HCT116 (cell line): ENCODE data around the gene CREB3L1.

Experiments
- EGR1 ChIP-seq: IDR thresholded peaks from 2 replicates; pipeline ENCODE4 v1.6.1; 2012; ENCODE audit warnings: low read depth
- EZH2phosphoT487 ChIP-seq: fragments of 200-600 bp; IDR thresholded peaks from 2 replicates; pipeline ENCODE4 v1.6.1; 2018; ENCODE audit warnings: antibody characterized with exemption, borderline replicate concordance
- FOSL1 ChIP-seq: IDR thresholded peaks from 2 replicates; pipeline ENCODE4 v1.6.1; 2012; ENCODE audit warnings: low read depth
- POLR2A ChIP-seq: IDR thresholded peaks from 2 replicates; pipeline ENCODE4 v1.7.0; 2011; ENCODE audit warnings: borderline replicate concordance; ENCODE audit not compliant: insufficient read depth, insufficient read length; ENCODE audit errors: extremely low read depth
- POLR2AphosphoS5 ChIP-seq: IDR thresholded peaks from 2 replicates; pipeline ENCODE4 v1.6.1; 2011; ENCODE audit warnings: mild to moderate bottlenecking, low read depth, low read length, moderate library complexity
- RAD21 ChIP-seq: IDR thresholded peaks from 2 replicates; pipeline ENCODE4 v1.6.1; 2012; ENCODE audit warnings: low read depth, mild to moderate bottlenecking
- SIN3A ChIP-seq: IDR thresholded peaks from 2 replicates; pipeline ENCODE4 v1.6.1; 2012; ENCODE audit warnings: low read depth
- SP1 ChIP-seq: IDR thresholded peaks from 2 replicates; pipeline ENCODE4 v1.6.1; 2012; ENCODE audit warnings: low read depth
- SRF ChIP-seq: IDR thresholded peaks from 2 replicates; pipeline ENCODE4 v1.6.1; 2012; ENCODE audit warnings: low read depth
- TCF7L2 ChIP-seq: IDR thresholded peaks from 2 replicates; pipeline ENCODE4 v1.7.0; 2011; ENCODE audit warnings: borderline replicate concordance, inconsistent platforms; ENCODE audit not compliant: insufficient read depth, insufficient read length; ENCODE audit errors: extremely low read depth
- ZNF274 ChIP-seq: fragments of 200-500 bp; sonication (Bioruptor generic); IDR thresholded peaks from 2 replicates; pipeline ENCODE4 v1.6.1; 2014; ENCODE audit warnings: mild to moderate bottlenecking, low read depth, low read length, inconsistent platforms
- TF ChIP-seq, protein P1 (sequence below), 3 experiments: fragments of 200-600 bp in 1 of 3; sonication (generic) in 1 of 3; IDR thresholded peaks in 2 of 3; conservative IDR thresholded peaks in 1 of 3; 2 replicates each; pipeline ENCODE4 v1.5.1; 2012 to 2017; ENCODE audit warnings: low read depth in 2 of 3, low read length in 2 of 3, antibody characterized with exemption in 1 of 3, borderline replicate concordance in 1 of 3, control low read depth in 1 of 3, mild to moderate bottlenecking in 1 of 3, mixed read lengths in 1 of 3, mixed run types in 1 of 3, moderate library complexity in 1 of 3; ENCODE audit not compliant: insufficient read depth in 1 of 3
- TF ChIP-seq, protein P2 (sequence below): IDR thresholded peaks from 2 replicates; pipeline ENCODE4 v1.6.1; 2012
- TF ChIP-seq, protein P3 (sequence below): IDR thresholded peaks from 2 replicates; pipeline ENCODE4 v1.6.1; 2012

DNA sequence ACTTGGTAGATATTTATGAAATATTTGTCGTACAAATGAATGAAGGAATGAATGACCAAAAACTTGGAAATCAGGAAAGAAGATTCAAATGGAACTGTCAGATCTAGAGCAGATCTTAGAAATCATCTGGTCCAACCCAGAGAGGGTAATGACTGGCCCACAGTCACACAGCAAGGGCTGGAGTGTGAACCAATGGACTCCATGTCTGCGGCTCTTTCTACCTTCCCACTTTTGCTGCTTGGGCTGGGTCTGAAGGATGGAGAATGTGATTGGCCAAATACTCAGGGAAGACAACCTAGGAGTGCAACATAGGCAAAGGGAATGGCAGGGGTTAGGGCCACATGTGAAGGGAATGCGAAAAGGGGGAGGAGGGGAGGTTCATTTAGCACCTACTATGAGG is 64.0 kb downstream of the CREB3L1 start:
- no peak for TF ChIP-seq POLR2A
- no peak for TF ChIP-seq SRF
- TF ChIP-seq, protein P1, sequence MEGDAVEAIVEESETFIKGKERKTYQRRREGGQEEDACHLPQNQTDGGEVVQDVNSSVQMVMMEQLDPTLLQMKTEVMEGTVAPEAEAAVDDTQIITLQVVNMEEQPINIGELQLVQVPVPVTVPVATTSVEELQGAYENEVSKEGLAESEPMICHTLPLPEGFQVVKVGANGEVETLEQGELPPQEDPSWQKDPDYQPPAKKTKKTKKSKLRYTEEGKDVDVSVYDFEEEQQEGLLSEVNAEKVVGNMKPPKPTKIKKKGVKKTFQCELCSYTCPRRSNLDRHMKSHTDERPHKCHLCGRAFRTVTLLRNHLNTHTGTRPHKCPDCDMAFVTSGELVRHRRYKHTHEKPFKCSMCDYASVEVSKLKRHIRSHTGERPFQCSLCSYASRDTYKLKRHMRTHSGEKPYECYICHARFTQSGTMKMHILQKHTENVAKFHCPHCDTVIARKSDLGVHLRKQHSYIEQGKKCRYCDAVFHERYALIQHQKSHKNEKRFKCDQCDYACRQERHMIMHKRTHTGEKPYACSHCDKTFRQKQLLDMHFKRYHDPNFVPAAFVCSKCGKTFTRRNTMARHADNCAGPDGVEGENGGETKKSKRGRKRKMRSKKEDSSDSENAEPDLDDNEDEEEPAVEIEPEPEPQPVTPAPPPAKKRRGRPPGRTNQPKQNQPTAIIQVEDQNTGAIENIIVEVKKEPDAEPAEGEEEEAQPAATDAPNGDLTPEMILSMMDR (IDR thresholded peaks at IDR 0.05 in 2 of 3, conservative IDR thresholded peaks at IDR 0.05 in 1 of 3; ENCODE audit: borderline replicate concordance in 1 of 3, insufficient read depth in 1 of 3, low read depth in 2 of 3, low read length in 2 of 3): no peak
- TF ChIP-seq FOSL1: no peak
- no peak for TF ChIP-seq RAD21
- TF ChIP-seq SIN3A: no peak
- TF ChIP-seq SP1: no peak
- no peak for TF ChIP-seq POLR2AphosphoS5
- TF ChIP-seq, protein P2, sequence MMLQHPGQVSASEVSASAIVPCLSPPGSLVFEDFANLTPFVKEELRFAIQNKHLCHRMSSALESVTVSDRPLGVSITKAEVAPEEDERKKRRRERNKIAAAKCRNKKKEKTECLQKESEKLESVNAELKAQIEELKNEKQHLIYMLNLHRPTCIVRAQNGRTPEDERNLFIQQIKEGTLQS: no peak
- no peak for TF ChIP-seq TCF7L2
- no peak for TF ChIP-seq EGR1
- no peak for TF ChIP-seq ZNF274
- TF ChIP-seq EZH2phosphoT487: no peak
- TF ChIP-seq, protein P3, sequence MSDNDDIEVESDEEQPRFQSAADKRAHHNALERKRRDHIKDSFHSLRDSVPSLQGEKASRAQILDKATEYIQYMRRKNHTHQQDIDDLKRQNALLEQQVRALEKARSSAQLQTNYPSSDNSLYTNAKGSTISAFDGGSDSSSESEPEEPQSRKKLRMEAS: no peak
